GM18526 (cell line): ENCODE measurements around the gene IL17A.

ENCODE experiments used
- POLR2A ChIP-seq: IDR thresholded peaks from 3 replicates; pipeline ENCODE4 v1.6.1; 2011; ENCODE audit not compliant: insufficient read length; ENCODE audit errors: extremely low read depth

The IL17A gene

GRCh38 chr6:52191824-52192223 is 5.6 kb downstream of the IL17A start:
- TF ChIP-seq POLR2A, result no peak

GRCh38 chr6:52195886-52196285 is 9.7 kb downstream of the IL17A start:
- no peak for TF ChIP-seq POLR2A

GRCh38 chr6:52201046-52201445 is 14.9 kb downstream of the IL17A start:
- TF ChIP-seq POLR2A, result no peak

DNA sequence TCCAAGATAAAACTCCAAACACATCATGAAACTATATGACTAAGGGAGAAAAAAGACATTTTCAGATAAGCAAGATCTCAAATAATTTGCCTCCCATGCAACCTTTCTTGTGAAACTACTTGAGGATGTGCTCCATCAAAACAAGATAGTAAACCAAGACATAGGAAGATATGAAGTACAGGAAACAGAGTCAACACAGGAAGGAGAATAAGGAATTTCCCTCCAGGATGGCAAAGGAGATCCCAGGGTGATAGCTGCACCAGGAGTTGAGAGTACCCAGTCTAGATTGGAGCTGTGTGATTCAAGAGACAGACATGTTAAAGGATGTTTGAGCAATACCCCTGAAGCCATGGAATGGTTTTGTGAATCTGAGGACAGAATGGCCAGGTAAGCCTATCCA is 15.3 kb downstream of the IL17A start:
- no peak for TF ChIP-seq POLR2A

DNA sequence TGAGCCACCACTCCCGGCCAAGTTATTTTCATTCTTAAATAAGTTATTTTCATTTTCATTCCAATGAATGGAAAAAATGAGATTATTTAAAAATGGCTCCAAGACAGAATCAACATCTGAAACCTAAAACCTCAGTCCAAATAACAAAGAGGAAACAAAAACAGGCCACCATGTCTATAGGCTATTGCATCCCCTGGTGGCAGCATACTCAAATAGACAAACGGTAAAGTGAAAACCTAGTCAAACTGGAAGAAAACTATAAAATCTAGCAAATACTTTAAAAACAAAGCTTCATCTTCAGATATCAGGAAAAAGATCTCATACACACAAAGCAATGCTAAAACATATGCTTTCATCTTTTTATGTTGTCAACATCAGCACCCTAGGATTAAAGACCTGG is 20.9 kb downstream of the IL17A start:
- no peak for TF ChIP-seq POLR2A

- TF ChIP-seq POLR2A, result no peak
Observed at GRCh38 chr6:52208612-52209011, 22.4 kb downstream of the IL17A start.

- no peak for TF ChIP-seq POLR2A
Observed at GRCh38 chr6:52209770-52210169, 23.6 kb downstream of the IL17A start.

DNA sequence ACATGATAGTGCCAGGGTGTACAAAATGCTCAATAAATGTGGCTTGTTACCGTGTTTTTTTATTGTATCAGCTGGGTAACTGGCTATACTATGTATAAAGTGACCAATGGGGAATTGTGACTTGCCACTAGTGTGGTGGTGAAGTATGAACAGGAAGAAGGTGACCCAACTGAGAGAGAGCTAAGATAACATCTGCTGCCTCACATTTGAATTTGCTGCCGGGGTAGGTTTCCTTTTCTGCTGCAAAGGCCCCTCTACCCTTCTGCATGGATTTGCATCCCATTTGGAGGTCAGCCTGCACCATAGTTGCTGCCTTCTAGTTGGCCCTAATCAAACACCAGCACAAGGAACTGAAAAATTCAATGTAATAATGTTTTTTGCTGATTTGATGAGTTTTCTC is 24.1 kb downstream of the IL17A start:
- TF ChIP-seq POLR2A, result no peak

GRCh38 chr6:52213127-52213526 is 27.0 kb downstream of the IL17A start:
- no peak for TF ChIP-seq POLR2A

- TF ChIP-seq POLR2A, result no peak
Observed at GRCh38 chr6:52215787-52216186, 29.6 kb downstream of the IL17A start.

- no peak for TF ChIP-seq POLR2A
Observed at GRCh38 chr6:52216932-52217575, 30.9 kb downstream of the IL17A start.

DNA sequence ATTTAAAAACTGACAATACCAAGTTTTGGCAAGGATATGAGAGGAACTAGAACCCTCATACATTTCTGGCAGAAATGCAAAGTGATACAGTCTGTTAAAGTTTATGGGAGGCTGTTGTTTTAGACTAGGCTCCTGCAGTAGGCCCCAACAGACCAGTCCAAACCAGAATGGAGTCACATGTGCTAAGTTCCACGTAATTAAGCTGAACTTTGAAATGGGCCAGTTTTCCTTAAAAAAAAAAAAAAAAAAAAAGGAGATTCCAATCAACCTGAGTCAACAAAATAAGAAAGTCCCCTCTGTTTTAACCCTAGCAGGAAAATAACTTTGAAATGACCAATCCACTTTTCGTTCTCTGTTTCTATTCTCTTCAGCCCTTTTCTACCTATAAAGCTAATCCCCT is 31.6 kb downstream of the IL17A start:
- TF ChIP-seq POLR2A, result no peak

DNA sequence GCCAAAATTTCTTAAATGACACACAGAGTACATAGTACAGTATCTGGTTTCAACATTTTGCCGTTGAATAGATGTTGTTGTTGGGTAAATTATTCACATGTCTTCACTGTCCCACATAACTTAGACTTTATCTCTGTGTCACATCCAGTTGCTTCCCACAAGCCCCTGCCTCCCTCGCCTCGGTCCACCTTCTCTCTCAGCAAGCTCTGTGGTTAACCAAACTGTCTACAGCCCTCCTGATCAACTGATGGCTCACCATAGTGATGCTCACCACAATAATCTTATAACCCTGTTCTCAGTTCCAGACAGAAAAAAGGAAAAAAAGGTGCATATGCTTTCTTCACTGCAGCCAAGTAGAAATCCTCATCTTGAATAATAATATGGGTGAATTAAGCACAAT is 35.1 kb downstream of the IL17A start:
- TF ChIP-seq POLR2A, result no peak

- no peak for TF ChIP-seq POLR2A
Observed at GRCh38 chr6:52227495-52227894, 41.3 kb downstream of the IL17A start.

DNA sequence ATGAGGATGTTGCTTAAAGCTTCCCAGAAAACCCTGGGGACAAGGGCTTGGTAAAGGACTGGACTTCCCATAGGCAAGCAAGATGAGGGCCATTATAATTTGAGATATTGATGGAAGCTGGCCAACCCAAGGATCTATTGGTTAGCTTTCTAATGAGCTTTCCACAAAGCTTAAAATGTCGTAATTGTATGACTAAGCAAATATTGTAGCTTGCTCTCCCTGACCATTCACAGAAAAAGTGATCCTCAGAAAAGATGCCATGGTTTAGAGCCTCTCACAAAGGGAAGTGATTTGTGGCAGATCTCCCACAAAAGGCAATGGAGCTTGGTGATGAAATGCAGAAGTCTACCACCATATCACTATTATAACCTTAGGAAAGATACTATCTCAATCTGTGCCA is 44.5 kb downstream of the IL17A start:
- no peak for TF ChIP-seq POLR2A

DNA sequence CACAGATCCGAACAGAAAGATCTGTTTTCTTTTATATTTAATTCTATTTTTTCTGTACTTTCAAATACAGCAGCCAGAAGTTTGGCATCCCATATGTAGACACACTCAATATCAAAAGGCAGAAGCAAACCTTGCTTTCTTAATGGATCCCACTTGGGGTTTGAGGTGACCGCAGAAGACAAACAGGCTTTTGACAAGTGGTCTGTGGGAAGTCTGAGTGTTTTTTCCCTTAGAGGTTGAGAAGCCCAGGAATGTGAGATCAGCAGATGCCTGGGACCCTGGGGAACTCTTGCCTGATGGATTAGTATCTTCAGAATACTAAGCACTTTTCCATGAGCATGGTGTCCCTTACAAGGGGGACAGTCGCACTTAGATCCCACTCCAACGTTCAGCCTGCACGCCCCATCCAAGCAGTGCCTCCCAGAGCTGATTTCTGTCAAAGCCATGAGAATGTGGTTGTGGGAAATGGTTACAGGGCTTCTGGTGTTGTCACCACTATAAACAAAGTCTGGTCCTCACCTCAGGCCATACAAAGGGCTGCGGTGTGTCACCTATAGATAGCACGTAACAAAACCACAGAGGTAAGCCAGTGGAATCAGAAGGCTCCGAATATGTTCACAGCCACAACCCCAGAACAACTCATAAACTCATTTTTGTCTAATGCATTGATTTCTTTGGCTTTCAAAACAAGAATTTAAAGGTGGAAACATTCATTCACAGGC is 45.4 kb downstream of the IL17A start:
- no peak for TF ChIP-seq POLR2A

DNA sequence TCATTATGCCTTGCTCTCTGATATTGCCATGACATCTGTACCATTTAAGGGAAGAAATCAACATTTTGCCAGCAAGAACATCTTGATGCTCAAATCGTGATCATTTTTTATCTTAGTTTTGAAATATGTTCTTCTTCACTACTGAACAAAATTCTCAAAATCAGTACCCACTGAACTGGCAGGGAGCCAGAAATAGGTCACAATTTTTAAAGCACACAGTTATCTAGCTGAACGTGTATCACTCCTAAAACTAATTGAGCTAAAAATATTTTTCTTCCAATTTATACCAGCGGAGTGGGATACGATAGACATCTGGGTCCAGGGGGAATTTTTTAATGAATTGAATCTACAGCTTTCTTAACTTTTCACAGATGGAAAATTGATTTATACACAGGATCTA is 46.8 kb downstream of the IL17A start:
- TF ChIP-seq POLR2A, result no peak
